Muscle layer of colon (tissue), 2 donors: ENCODE data around the gene KCNJ3.

Source experiments
- H3K27ac ChIP-seq: one replicate; pipeline ENCODE4 v1.7.0; 2013; ENCODE audit warnings: low read depth, mild to moderate bottlenecking, low read length, moderate library complexity
- H3K27me3 ChIP-seq, 2 donors: one replicate each; pipeline ENCODE4 v1.7.0; 2013; ENCODE audit warnings: low read length in 2 of 2, mild to moderate bottlenecking in 2 of 2; ENCODE audit not compliant: insufficient read depth in 2 of 2, control insufficient read depth in 1 of 2
- H3K36me3 ChIP-seq: one replicate; pipeline ENCODE4 v1.7.0; 2013; ENCODE audit warnings: mild to moderate bottlenecking, low read length; ENCODE audit not compliant: insufficient read depth
- H3K4me1 ChIP-seq: one replicate; pipeline ENCODE4 v1.7.0; 2013; ENCODE audit warnings: mild to moderate bottlenecking, low read length; ENCODE audit not compliant: insufficient read depth
- H3K4me3 ChIP-seq, 2 donors: one replicate each; pipeline ENCODE4 v1.7.0; 2013; ENCODE audit warnings: low read length in 2 of 2, low read depth in 1 of 2, mild to moderate bottlenecking in 1 of 2, moderate library complexity in 1 of 2
- H3K9ac ChIP-seq: one replicate; pipeline ENCODE4 v1.7.0; 2013; ENCODE audit warnings: low read length
- H3K9me3 ChIP-seq: one replicate; pipeline ENCODE4 v1.7.0; 2013; ENCODE audit warnings: mild to moderate bottlenecking, low read length
- donor health status: abdominal sarcoma.
- donor health status: Adenocarcinoma of cecum.

Gene KCNJ3

GRCh38 chr2:154693741-154694340 lies 4.7 kb upstream of the KCNJ3 start:
- no peaks in the 10 kb centered on the region for H3K36me3 ChIP-seq
- H3K4me3 ChIP-seq, result no peak overlapping the region
- no peak overlapping the region for H3K9ac ChIP-seq
- H3K27me3 ChIP-seq, result peaks cover under 1 to 23% of the 10 kb centered on the region in 2 donors
- no peak overlapping the region for H3K27ac ChIP-seq
- H3K4me1 ChIP-seq, result no peaks in the 10 kb centered on the region
- H3K9me3 ChIP-seq, result no peaks in the 10 kb centered on the region

- H3K4me3 ChIP-seq, result no peak overlapping the region
- no peaks in the 10 kb centered on the region for H3K9me3 ChIP-seq
- H3K36me3 ChIP-seq, result no peaks in the 10 kb centered on the region
- no peak overlapping the region for H3K9ac ChIP-seq
- peaks cover 5 to 30% of the 10 kb centered on the region in 2 donors for H3K27me3 ChIP-seq
- H3K4me1 ChIP-seq, result no peaks in the 10 kb centered on the region
- no peak overlapping the region for H3K27ac ChIP-seq
These were observed 3.6 kb upstream of the KCNJ3 start for GRCh38 chr2:154694881-154695280.

GRCh38 chr2:154696369-154696768 lies 2.1 kb upstream of the KCNJ3 start:
- no peaks in the 10 kb centered on the region for H3K36me3 ChIP-seq
- H3K4me1 ChIP-seq, result no peaks in the 10 kb centered on the region
- no peak overlapping the region for H3K9ac ChIP-seq
- H3K9me3 ChIP-seq, result no peaks in the 10 kb centered on the region
- no peak overlapping the region for H3K4me3 ChIP-seq
- peaks cover 5 to 30% of the 10 kb centered on the region in 2 donors for H3K27me3 ChIP-seq
- no peak overlapping the region for H3K27ac ChIP-seq

GRCh38 chr2:154696810-154697417 lies 1.6 kb upstream of the KCNJ3 start:
- no peak overlapping the region for H3K9ac ChIP-seq

GRCh38 chr2:154697418-154698252 lies 860 bp upstream of the KCNJ3 start:
- H3K27ac ChIP-seq, result no peak overlapping the region
- H3K4me3 ChIP-seq, result peak overlapping the region; percentile 44 to 50
- no peaks in the 10 kb centered on the region for H3K36me3 ChIP-seq
- no peaks in the 10 kb centered on the region for H3K9me3 ChIP-seq
- H3K4me1 ChIP-seq, result no peaks in the 10 kb centered on the region
- H3K9ac ChIP-seq, result no peak overlapping the region
- peaks cover 5 to 30% of the 10 kb centered on the region in 2 donors for H3K27me3 ChIP-seq

More at GRCh38 chr2:154696810-154697417, 1.6 kb upstream of the KCNJ3 start:
- H3K27ac ChIP-seq, result no peak overlapping the region
- no peaks in the 10 kb centered on the region for H3K36me3 ChIP-seq
- H3K4me1 ChIP-seq, result no peaks in the 10 kb centered on the region
- peaks cover 5 to 30% of the 10 kb centered on the region in 2 donors for H3K27me3 ChIP-seq
- H3K9me3 ChIP-seq, result no peaks in the 10 kb centered on the region
- H3K4me3 ChIP-seq, result peak overlapping the region in 1 of 2 donors; percentile 50

- Histone ChIP-seq H3K27me3 (peaks cover 5 to 30% of the 10 kb centered on the region in 2 donors), H3K9ac (no peak overlapping the region), H3K9me3 (no peaks in the 10 kb centered on the region), H3K27ac (no peak overlapping the region), H3K36me3 (no peaks in the 10 kb centered on the region), H3K4me1 (no peaks in the 10 kb centered on the region), H3K4me3 (peak overlapping the region; percentile 0 to 43)
These were observed 453 bp downstream of the KCNJ3 start for GRCh38 chr2:154698721-154699574.

GRCh38 chr2:154699575-154699930 lies 1.1 kb downstream of the KCNJ3 start:
- H3K27ac ChIP-seq, result no peak overlapping the region

GRCh38 chr2:154700136-154700535 lies 1.6 kb downstream of the KCNJ3 start:
- H3K9me3 ChIP-seq, result no peaks in the 10 kb centered on the region
- no peak overlapping the region for H3K4me3 ChIP-seq
- no peak overlapping the region for H3K9ac ChIP-seq
- H3K27ac ChIP-seq, result no peak overlapping the region
- peaks cover 5 to 30% of the 10 kb centered on the region in 2 donors for H3K27me3 ChIP-seq
- H3K36me3 ChIP-seq, result no peaks in the 10 kb centered on the region
- H3K4me1 ChIP-seq, result no peaks in the 10 kb centered on the region

More at GRCh38 chr2:154699575-154699930, 1.1 kb downstream of the KCNJ3 start:
- peak overlapping the region in 1 of 2 donors; percentile 43 for H3K4me3 ChIP-seq
- H3K4me1 ChIP-seq, result no peaks in the 10 kb centered on the region
- H3K27me3 ChIP-seq, result peaks cover 5 to 30% of the 10 kb centered on the region in 2 donors
- H3K9ac ChIP-seq, result no peak overlapping the region
- no peaks in the 10 kb centered on the region for H3K9me3 ChIP-seq
- no peaks in the 10 kb centered on the region for H3K36me3 ChIP-seq

GRCh38 chr2:154704991-154705390 lies 6.5 kb downstream of the KCNJ3 start:
- H3K9ac ChIP-seq, result no peak overlapping the region
- H3K36me3 ChIP-seq, result no peaks in the 10 kb centered on the region
- H3K4me1 ChIP-seq, result no peaks in the 10 kb centered on the region
- no peak overlapping the region for H3K4me3 ChIP-seq
- H3K9me3 ChIP-seq, result no peaks in the 10 kb centered on the region
- no peak overlapping the region for H3K27ac ChIP-seq
- no peaks in the 10 kb centered on the region for H3K27me3 ChIP-seq

GRCh38 chr2:154706660-154707059 lies 8.2 kb downstream of the KCNJ3 start:
- Histone ChIP-seq H3K9me3 (no peaks in the 10 kb centered on the region), H3K27me3 (no peaks in the 10 kb centered on the region), H3K4me1 (no peaks in the 10 kb centered on the region), H3K4me3 (no peak overlapping the region), H3K36me3 (no peaks in the 10 kb centered on the region), H3K27ac (no peak overlapping the region), H3K9ac (no peak overlapping the region)
